Neural cell (in vitro differentiated cells): ENCODE measurements around the gene TPP1. TPM values are rescaled to one million over a fixed set of nuclear protein-coding genes. Genes with fewer than 3 reads are reported as not detected.

Experiments used
- H2AFZ ChIP-seq: fragments of 200-600, 300-800 bp; sonication (generic), shearing (Covaris generic); 2 replicates; pipeline ENCODE4 v1.6.0; 2014; ENCODE audit warnings: low read depth, mild to moderate bottlenecking, antibody characterized with exemption, low read length, moderate library complexity
- H3F3A ChIP-seq: fragments of 200-600 bp; shearing (Covaris generic); 2 replicates; pipeline ENCODE4 v1.6.1; 2016; ENCODE audit warnings: mild to moderate bottlenecking, moderate library complexity, mixed read lengths, antibody characterized with exemption, low read length; ENCODE audit not compliant: insufficient read depth, poor library complexity, severe bottlenecking
- H3K27ac ChIP-seq: fragments of 200-600, 300-800 bp; sonication (generic), shearing (Covaris generic); 2 replicates; pipeline ENCODE4 v1.5.1; 2014; ENCODE audit warnings: mild to moderate bottlenecking, low read length, moderate library complexity
- H3K27me3 ChIP-seq: fragments of 300-800, 200-600 bp; sonication (generic), shearing (Covaris generic); 2 replicates; pipeline ENCODE4 v1.6.0; 2014; ENCODE audit warnings: mild to moderate bottlenecking, low read depth, low read length, moderate library complexity; ENCODE audit not compliant: insufficient read depth
- H3K36me3 ChIP-seq: fragments of 300-800, 200-600 bp; sonication (generic), shearing (Covaris generic); 2 replicates; pipeline ENCODE4 v1.5.1; 2014; ENCODE audit warnings: mild to moderate bottlenecking, antibody characterized with exemption, low read length, moderate library complexity; ENCODE audit not compliant: insufficient read depth
- H3K4me2 ChIP-seq: fragments of 300-800, 200-600 bp; sonication (generic), shearing (Covaris generic); 2 replicates; pipeline ENCODE4 v1.6.0; 2014; ENCODE audit warnings: mild to moderate bottlenecking, low read length
- H3K4me3 ChIP-seq: fragments of 300-800, 200-600 bp; sonication (generic), shearing (Covaris generic); 2 replicates; pipeline ENCODE4 v1.5.1; 2014; ENCODE audit warnings: mild to moderate bottlenecking, low read length, moderate library complexity
- H3K79me2 ChIP-seq: fragments of 200-600 bp; shearing (Covaris generic); replicated peaks from 2 replicates; pipeline ENCODE4 v1.6.0; 2014; ENCODE audit warnings: mild to moderate bottlenecking, low read length, moderate library complexity; ENCODE audit not compliant: insufficient read depth
- H3K9ac ChIP-seq: fragments of 300-800, 200-600 bp; sonication (generic), shearing (Covaris generic); 2 replicates; pipeline ENCODE4 v1.6.1; 2016; ENCODE audit warnings: mild to moderate bottlenecking, low read length, mixed read lengths
- H3K9me2 ChIP-seq: fragments of 200-600 bp; shearing (Covaris generic); 2 replicates; pipeline ENCODE4 v1.6.1; 2016; ENCODE audit warnings: mild to moderate bottlenecking, low read length, mixed read lengths; ENCODE audit not compliant: insufficient read depth
- H3K9me3 ChIP-seq: fragments of 200-600, 300-800 bp; sonication (generic), shearing (Covaris generic); 2 replicates; pipeline ENCODE4 v1.6.1; 2016; ENCODE audit warnings: mild to moderate bottlenecking, mixed run types, low read length, moderate library complexity, mixed read lengths
- H4K20me1 ChIP-seq: fragments of 200-600 bp; shearing (Covaris generic); 2 replicates; pipeline ENCODE4 v1.6.1; 2016; ENCODE audit warnings: mild to moderate bottlenecking, mixed run types; ENCODE audit not compliant: insufficient read depth
- CTCF ChIP-seq: fragments of 450-650 bp; IDR thresholded peaks from 2 replicates; pipeline ENCODE4 v1.5.1; 2014; ENCODE audit warnings: antibody characterized with exemption, mild to moderate bottlenecking, moderate library complexity; ENCODE audit not compliant: poor library complexity, severe bottlenecking
- EP300 ChIP-seq: fragments of 450-650 bp; conservative IDR thresholded peaks from 2 replicates; pipeline ENCODE4 v1.6.1; 2014; ENCODE audit warnings: antibody characterized with exemption, mild to moderate bottlenecking, moderate library complexity; ENCODE audit not compliant: poor library complexity, severe bottlenecking
- EZH2 ChIP-seq: fragments of 200-600, 300-800 bp; shearing (Covaris generic), sonication (generic); IDR thresholded peaks from 2 replicates; pipeline ENCODE4 v1.6.1; 2014; ENCODE audit warnings: antibody characterized with exemption, low read length, borderline replicate concordance, mild to moderate bottlenecking; ENCODE audit not compliant: insufficient read depth, poor library complexity, severe bottlenecking
- MXI1 ChIP-seq: fragments of 450-650 bp; conservative IDR thresholded peaks from 2 replicates; pipeline ENCODE4 v1.6.1; 2014; ENCODE audit warnings: antibody characterized with exemption, mild to moderate bottlenecking; ENCODE audit not compliant: poor library complexity, severe bottlenecking
- POLR2AphosphoS5 ChIP-seq: IDR thresholded peaks from 2 replicates; pipeline ENCODE4 v1.6.1; 2012
- RAD21 ChIP-seq: fragments of 450-650 bp; conservative IDR thresholded peaks from 2 replicates; pipeline ENCODE4 v1.6.1; 2014; ENCODE audit warnings: antibody characterized with exemption, mild to moderate bottlenecking, moderate library complexity
- REST ChIP-seq: IDR thresholded peaks from 2 replicates; pipeline ENCODE4 v1.6.1; 2012; ENCODE audit warnings: borderline replicate concordance
- SMC3 ChIP-seq: fragments of 450-650 bp; conservative IDR thresholded peaks from 2 replicates; pipeline ENCODE4 v1.6.1; 2014; ENCODE audit warnings: antibody characterized with exemption, mild to moderate bottlenecking, moderate library complexity; ENCODE audit not compliant: poor library complexity
- TAF1 ChIP-seq: IDR thresholded peaks from 2 replicates; pipeline ENCODE4 v1.6.1; 2012; ENCODE audit warnings: low read depth
- polyA plus RNA-seq: library from polyadenylated mRNA; depleted of rRNA; stranded (reverse); fragments of >200 nt; gene quantifications from 2 replicates; pipeline ENCODE4 v1.2.3, GENCODE V29; 2014

TPP1 gene
- polyA plus RNA-seq, 1 donor from 2014 or later = 3.8 TPM

- no peaks in the 10 kb centered on the region for H3K36me3 ChIP-seq
- H3K4me2 ChIP-seq = no peak overlapping the region
- TF ChIP-seq TAF1 = no peak
- TF ChIP-seq POLR2AphosphoS5 = no peak
- peaks cover 8% of the 10 kb centered on the region for H3K9me3 ChIP-seq
- no peak overlapping the region for H2AFZ ChIP-seq
- H3F3A ChIP-seq = no peaks in the 10 kb centered on the region
- no peaks in the 10 kb centered on the region for H3K9me2 ChIP-seq
- H3K4me3 ChIP-seq = no peak overlapping the region
- no peaks in the 10 kb centered on the region for H3K27me3 ChIP-seq
- no peak overlapping the region for H3K9ac ChIP-seq
- H4K20me1 ChIP-seq = no peaks in the 10 kb centered on the region
- no peak overlapping the region for H3K27ac ChIP-seq
- H3K79me2 ChIP-seq = no peaks in the 10 kb centered on the region
Observed at GRCh38 chr11:6579681-6580080, 39.5 kb downstream of the TPP1 start.

GRCh38 chr11:6578134-6578533, 41.1 kb downstream of the TPP1 start:
- Histone ChIP-seq H3K4me2 (no peak overlapping the region), H3K27me3 (no peaks in the 10 kb centered on the region), H3K9me2 (no peaks in the 10 kb centered on the region), H3K27ac (no peak overlapping the region), H4K20me1 (no peaks in the 10 kb centered on the region), H3K4me3 (no peak overlapping the region), H3K36me3 (no peaks in the 10 kb centered on the region), H3K79me2 (no peaks in the 10 kb centered on the region), H2AFZ (no peak overlapping the region), H3F3A (no peaks in the 10 kb centered on the region), H3K9ac (no peak overlapping the region), H3K9me3 (peaks cover 4% of the 10 kb centered on the region)
- TF ChIP-seq POLR2AphosphoS5 (no peak), REST (no peak), CTCF (no peak), EP300 (no peak)

GRCh38 chr11:6576471-6577373, 42.5 kb downstream of the TPP1 start:
- H4K20me1 ChIP-seq = no peaks in the 10 kb centered on the region
- TF ChIP-seq SMC3 (no peak), REST (no peak), EP300 (no peak), MXI1 (no peak), CTCF (no peak), TAF1 (no peak), POLR2AphosphoS5 (no peak), RAD21 (no peak), EZH2 (no peak)
- no peaks in the 10 kb centered on the region for H3K36me3 ChIP-seq
- no peaks in the 10 kb centered on the region for H3F3A ChIP-seq
- H2AFZ ChIP-seq = no peak overlapping the region
- no peak overlapping the region for H3K4me3 ChIP-seq
- H3K79me2 ChIP-seq = no peaks in the 10 kb centered on the region
- no peak overlapping the region for H3K4me2 ChIP-seq
- H3K9me3 ChIP-seq = no peaks in the 10 kb centered on the region
- no peak overlapping the region for H3K27ac ChIP-seq
- no peaks in the 10 kb centered on the region for H3K27me3 ChIP-seq
- H3K9ac ChIP-seq = no peak overlapping the region
- H3K9me2 ChIP-seq = no peaks in the 10 kb centered on the region
